Lung (tissue), 12 donors: ENCODE results near the gene FSCN2. TPM values are rescaled to one million over a fixed set of nuclear protein-coding genes. Genes with fewer than 3 reads are reported as not detected.

Experiments
- ATAC-seq: fragments of 200-7000 bp; cut with Tn5 transposase; one replicate; pipeline ENCODE4 v1.9.1; 2020; ENCODE audit warnings: moderate number of reproducible peaks; ENCODE audit not compliant: insufficient read depth, low FRiP score
- DNase-seq, 3 donors: peaks; one replicate each; pipeline ENCODE4 v3.0.0-alpha.2; 2013 to 2017
- H3K27ac ChIP-seq, 2 donors: one replicate each; pipeline ENCODE4 v1.5.1; 2013; ENCODE audit warnings: mild to moderate bottlenecking in 2 of 2, moderate library complexity in 2 of 2, control low read depth in 1 of 2, inconsistent platforms in 1 of 2, low read depth in 1 of 2, low read length in 1 of 2
- H3K27me3 ChIP-seq, 3 donors: one replicate each; pipeline ENCODE4 v1.5.1; 2013; ENCODE audit warnings: low read length in 2 of 3; ENCODE audit not compliant: control insufficient read depth in 3 of 3, insufficient read depth in 3 of 3
- H3K36me3 ChIP-seq, 4 donors: one replicate each; pipeline ENCODE4 v1.5.1; 2013; ENCODE audit warnings: low read length in 4 of 4, mild to moderate bottlenecking in 1 of 4, moderate library complexity in 1 of 4; ENCODE audit not compliant: control insufficient read depth in 4 of 4, insufficient read depth in 4 of 4
- H3K4me1 ChIP-seq, 5 donors: one replicate each; pipeline ENCODE4 v1.5.1; 2013; ENCODE audit warnings: low read length in 5 of 5, mild to moderate bottlenecking in 2 of 5, moderate library complexity in 1 of 5; ENCODE audit not compliant: control insufficient read depth in 5 of 5, insufficient read depth in 5 of 5
- H3K4me3 ChIP-seq: one replicate; pipeline ENCODE4 v1.5.1; 2013; ENCODE audit warnings: mild to moderate bottlenecking, control low read depth, moderate library complexity
- H3K9ac ChIP-seq, 2 donors: one replicate each; pipeline ENCODE4 v1.5.1; 2013; ENCODE audit warnings: low read length in 2 of 2, control low read depth in 1 of 2; ENCODE audit not compliant: insufficient read depth in 1 of 2
- H3K9me3 ChIP-seq, 4 donors: one replicate each; pipeline ENCODE4 v1.5.1; 2013; ENCODE audit warnings: low read length in 3 of 4, mild to moderate bottlenecking in 1 of 4, moderate library complexity in 1 of 4; ENCODE audit not compliant: control insufficient read depth in 4 of 4, insufficient read depth in 3 of 4
- CTCF ChIP-seq: IDR thresholded peaks from 2 replicates; pipeline ENCODE4 v1.5.1; 2012; ENCODE audit warnings: mild to moderate bottlenecking; ENCODE audit errors: control extremely low read depth, extremely low read depth
- WGBS, 2 donors: extraction: QIAGEN DNeasy Blood & Tissue Kit; methylation state at CpG; one replicate each; pipeline ENCODE4 v1.1.7; 2013; 5-methylcytosine and 5-hydroxymethylcytosine counted together
- polyA plus RNA-seq, 2 donors: library from polyadenylated mRNA; stranded (reverse); fragments of 200-250 nt; gene quantifications; one replicate each; pipeline ENCODE4 v1.2.1, GENCODE V29; 2013
- total RNA-seq, 2 donors: library from RNA; depleted of rRNA in 1 of 2; stranded (reverse); fragments of >200 nt in 1 of 2; gene quantifications; one replicate each; pipeline ENCODE4 v1.2.1, GENCODE V29; 2014 to 2021
- donor health status: control.
- donor health status: control.
- donor health status: Bipolar disorder and iron deficiency.
- donor health status: healthy.
- donor health status: DM: yes; HTN: yes; CAD: no.

Gene FSCN2
- total and polyA plus RNA-seq, 4 donors, result 0.46 to 3.9 (median 1.9) TPM

GRCh38 chr17:81551458-81552243 is 23.5 kb downstream of the FSCN2 start:
- Histone ChIP-seq H3K9ac (peak overlapping the region in 1 of 2 donors; percentile 23), H3K4me1 (peaks cover 0 to 22% (median 5%) of the 10 kb centered on the region in 5 donors), H3K36me3 (peaks cover 0 to 35% (median 17%) of the 10 kb centered on the region in 4 donors), H3K9me3 (no peaks in the 10 kb centered on the region), H3K27ac (peak overlapping the region; percentile 83 to 87), H3K27me3 (no peaks in the 10 kb centered on the region), H3K4me3 (peak overlapping the region; percentile 87)
- DNase-seq (peak in 1 of 3 donors; percentile 19), ATAC-seq (peak; percentile 16)
- 2 to 4% methylated on average over 45 to 69 of the region's 69 CpGs for WGBS, 2 donors
- TF ChIP-seq CTCF, result no peak

GRCh38 chr17:81552244-81553017 is 24.3 kb downstream of the FSCN2 start, which contains the start of gene FAAP100:
Gene FAAP100 (minus strand): TSS chr17:81552353. CDS start chr17:81552330, 23 bp downstream.
- Histone ChIP-seq H3K9me3 (no peaks in the 10 kb centered on the region), H3K27ac (peak within 1 kb of the TSS; percentile 83 to 87), H3K9ac (peak within 1 kb of the TSS in 1 of 2 donors; percentile 23), H3K4me1 (peaks cover 0 to 22% (median 5%) of the 10 kb centered on the region in 5 donors), H3K27me3 (no peaks in the 10 kb centered on the region), H3K4me3 (peak within 1 kb of the TSS; percentile 87), H3K36me3 (peaks cover 0 to 33% (median 12%) of the 10 kb centered on the region in 4 donors)
- TF ChIP-seq CTCF, result no peak
- ATAC-seq (peak; percentile 86), DNase-seq (peak; percentile 80 to 89 (median 81))
- 0 to 1% methylated on average over 61 to 85 of the region's 85 CpGs for WGBS, 2 donors

GRCh38 chr17:81553018-81553615 is 24.9 kb downstream of the FSCN2 start:
- Histone ChIP-seq H3K4me3 (peak overlapping the region; percentile 87), H3K4me1 (peaks cover 0 to 22% (median 5%) of the 10 kb centered on the region in 5 donors), H3K36me3 (peaks cover 0 to 33% (median 11%) of the 10 kb centered on the region in 4 donors), H3K9me3 (no peaks in the 10 kb centered on the region), H3K9ac (no peak overlapping the region), H3K27me3 (no peaks in the 10 kb centered on the region), H3K27ac (peak overlapping the region; percentile 83 to 87)
- 1 to 2% methylated on average over 19 of the region's 19 CpGs for WGBS, 2 donors
- ATAC-seq (peak; percentile 61), DNase-seq (peak; percentile 70 to 73 (median 71))
- no peak for TF ChIP-seq CTCF
